Measurements from ENCODE around the gene IL17C. TPM values are rescaled to one million over a fixed set of nuclear protein-coding genes. Genes with fewer than 3 reads are reported as not detected.
A peak's percentile ranks its signal among the peaks of the same experiment; 100 is the strongest.

Gene IL17C
- total and polyA plus RNA-seq, 10 of the 15 experiments (the other 5 are each of a cell fraction or from before 2014, with no cell fraction given): not detected

DNA sequence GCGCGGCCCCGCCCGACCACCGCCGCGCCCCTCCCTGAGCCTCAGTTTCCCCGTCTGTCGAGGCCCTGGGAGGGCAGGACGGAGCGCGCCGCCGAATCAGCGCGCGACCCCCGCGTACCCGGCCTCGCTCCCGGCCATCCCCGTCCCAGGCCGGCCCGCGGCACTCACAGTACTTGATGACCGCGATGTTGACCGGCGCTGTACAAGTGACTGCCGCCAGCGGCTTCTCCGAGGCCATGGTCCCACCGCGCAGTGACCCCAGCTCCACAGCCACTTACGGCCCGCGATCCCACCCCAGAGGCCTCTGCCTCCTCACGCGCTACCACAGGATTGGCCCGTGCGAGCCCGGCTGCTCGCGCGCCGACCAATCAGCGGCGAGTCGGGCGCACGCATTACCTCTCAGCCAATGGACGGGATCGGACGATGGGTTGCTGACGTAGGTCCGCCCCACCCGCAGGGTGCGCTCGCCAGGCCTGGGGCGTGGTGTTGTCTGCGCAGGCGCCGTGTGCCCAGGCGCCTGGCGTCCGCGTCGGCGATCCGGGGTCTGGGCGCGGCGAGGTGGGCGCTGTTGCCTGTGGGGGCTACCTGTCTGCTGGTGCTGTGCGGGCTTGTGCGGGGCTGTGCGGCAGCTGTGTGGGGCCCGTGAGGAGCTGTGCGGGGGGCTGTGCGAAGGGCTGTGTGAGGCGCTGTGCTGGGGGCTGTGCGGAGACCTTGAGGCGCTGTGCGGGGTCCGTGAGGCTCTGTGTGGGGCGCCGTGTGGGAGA is 24.7 kb downstream of the IL17C start, which contains the start of gene MVD (continued):
- TF ChIP-seq MEF2B (IDR thresholded peaks at IDR 0.05; ENCODE audit: partially characterized antibody, poor library complexity, severe bottlenecking): no peak
- TF ChIP-seq, protein P1, sequence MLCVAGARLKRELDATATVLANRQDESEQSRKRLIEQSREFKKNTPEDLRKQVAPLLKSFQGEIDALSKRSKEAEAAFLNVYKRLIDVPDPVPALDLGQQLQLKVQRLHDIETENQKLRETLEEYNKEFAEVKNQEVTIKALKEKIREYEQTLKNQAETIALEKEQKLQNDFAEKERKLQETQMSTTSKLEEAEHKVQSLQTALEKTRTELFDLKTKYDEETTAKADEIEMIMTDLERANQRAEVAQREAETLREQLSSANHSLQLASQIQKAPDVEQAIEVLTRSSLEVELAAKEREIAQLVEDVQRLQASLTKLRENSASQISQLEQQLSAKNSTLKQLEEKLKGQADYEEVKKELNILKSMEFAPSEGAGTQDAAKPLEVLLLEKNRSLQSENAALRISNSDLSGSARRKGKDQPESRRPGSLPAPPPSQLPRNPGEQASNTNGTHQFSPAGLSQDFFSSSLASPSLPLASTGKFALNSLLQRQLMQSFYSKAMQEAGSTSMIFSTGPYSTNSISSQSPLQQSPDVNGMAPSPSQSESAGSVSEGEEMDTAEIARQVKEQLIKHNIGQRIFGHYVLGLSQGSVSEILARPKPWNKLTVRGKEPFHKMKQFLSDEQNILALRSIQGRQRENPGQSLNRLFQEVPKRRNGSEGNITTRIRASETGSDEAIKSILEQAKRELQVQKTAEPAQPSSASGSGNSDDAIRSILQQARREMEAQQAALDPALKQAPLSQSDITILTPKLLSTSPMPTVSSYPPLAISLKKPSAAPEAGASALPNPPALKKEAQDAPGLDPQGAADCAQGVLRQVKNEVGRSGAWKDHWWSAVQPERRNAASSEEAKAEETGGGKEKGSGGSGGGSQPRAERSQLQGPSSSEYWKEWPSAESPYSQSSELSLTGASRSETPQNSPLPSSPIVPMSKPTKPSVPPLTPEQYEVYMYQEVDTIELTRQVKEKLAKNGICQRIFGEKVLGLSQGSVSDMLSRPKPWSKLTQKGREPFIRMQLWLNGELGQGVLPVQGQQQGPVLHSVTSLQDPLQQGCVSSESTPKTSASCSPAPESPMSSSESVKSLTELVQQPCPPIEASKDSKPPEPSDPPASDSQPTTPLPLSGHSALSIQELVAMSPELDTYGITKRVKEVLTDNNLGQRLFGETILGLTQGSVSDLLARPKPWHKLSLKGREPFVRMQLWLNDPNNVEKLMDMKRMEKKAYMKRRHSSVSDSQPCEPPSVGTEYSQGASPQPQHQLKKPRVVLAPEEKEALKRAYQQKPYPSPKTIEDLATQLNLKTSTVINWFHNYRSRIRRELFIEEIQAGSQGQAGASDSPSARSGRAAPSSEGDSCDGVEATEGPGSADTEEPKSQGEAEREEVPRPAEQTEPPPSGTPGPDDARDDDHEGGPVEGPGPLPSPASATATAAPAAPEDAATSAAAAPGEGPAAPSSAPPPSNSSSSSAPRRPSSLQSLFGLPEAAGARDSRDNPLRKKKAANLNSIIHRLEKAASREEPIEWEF (IDR thresholded peaks at IDR 0.05; ENCODE audit: insufficient replicate concordance, low read depth, low read length): no peak
- TF ChIP-seq NBN (IDR thresholded peaks at IDR 0.05): peak; percentile 48
- peak; percentile 91 for TF ChIP-seq RFX5 (IDR thresholded peaks at IDR 0.05; ENCODE audit: low read depth, low read length)
- 0 out of 2 replicates have a peak, but pooled peaks have one; percentile 49 for TF ChIP-seq SMAD5 (IDR thresholded peaks at IDR 0.05; ENCODE audit: low read depth)
- no peak for TF ChIP-seq RELA (IDR thresholded peaks at IDR 0.05; ENCODE audit: borderline replicate concordance, partially characterized antibody)
- peak; percentile 94 for TF ChIP-seq GATAD2B (conservative IDR thresholded peaks at IDR 0.05; ENCODE audit: low read depth)
- TF ChIP-seq ZNF217 (IDR thresholded peaks at IDR 0.05): 0 out of 2 replicates have a peak, but pooled peaks have one; percentile 43
- TF ChIP-seq SREBF2 (IDR thresholded peaks at IDR 0.05; ENCODE audit: low read length): peak; percentile 66; the same call in 1 of the 2 replicates
- no peak for TF ChIP-seq CEBPB (IDR thresholded peaks at IDR 0.05; ENCODE audit: borderline replicate concordance in 1 of 2, low read depth in 2 of 2, low read length in 2 of 2)
- TF ChIP-seq MXI1 (IDR thresholded peaks at IDR 0.05; ENCODE audit: low read depth, low read length): no peak
- no peak for TF ChIP-seq ZBED1 (IDR thresholded peaks at IDR 0.05; ENCODE audit: borderline replicate concordance)
- TF ChIP-seq, protein P2, sequence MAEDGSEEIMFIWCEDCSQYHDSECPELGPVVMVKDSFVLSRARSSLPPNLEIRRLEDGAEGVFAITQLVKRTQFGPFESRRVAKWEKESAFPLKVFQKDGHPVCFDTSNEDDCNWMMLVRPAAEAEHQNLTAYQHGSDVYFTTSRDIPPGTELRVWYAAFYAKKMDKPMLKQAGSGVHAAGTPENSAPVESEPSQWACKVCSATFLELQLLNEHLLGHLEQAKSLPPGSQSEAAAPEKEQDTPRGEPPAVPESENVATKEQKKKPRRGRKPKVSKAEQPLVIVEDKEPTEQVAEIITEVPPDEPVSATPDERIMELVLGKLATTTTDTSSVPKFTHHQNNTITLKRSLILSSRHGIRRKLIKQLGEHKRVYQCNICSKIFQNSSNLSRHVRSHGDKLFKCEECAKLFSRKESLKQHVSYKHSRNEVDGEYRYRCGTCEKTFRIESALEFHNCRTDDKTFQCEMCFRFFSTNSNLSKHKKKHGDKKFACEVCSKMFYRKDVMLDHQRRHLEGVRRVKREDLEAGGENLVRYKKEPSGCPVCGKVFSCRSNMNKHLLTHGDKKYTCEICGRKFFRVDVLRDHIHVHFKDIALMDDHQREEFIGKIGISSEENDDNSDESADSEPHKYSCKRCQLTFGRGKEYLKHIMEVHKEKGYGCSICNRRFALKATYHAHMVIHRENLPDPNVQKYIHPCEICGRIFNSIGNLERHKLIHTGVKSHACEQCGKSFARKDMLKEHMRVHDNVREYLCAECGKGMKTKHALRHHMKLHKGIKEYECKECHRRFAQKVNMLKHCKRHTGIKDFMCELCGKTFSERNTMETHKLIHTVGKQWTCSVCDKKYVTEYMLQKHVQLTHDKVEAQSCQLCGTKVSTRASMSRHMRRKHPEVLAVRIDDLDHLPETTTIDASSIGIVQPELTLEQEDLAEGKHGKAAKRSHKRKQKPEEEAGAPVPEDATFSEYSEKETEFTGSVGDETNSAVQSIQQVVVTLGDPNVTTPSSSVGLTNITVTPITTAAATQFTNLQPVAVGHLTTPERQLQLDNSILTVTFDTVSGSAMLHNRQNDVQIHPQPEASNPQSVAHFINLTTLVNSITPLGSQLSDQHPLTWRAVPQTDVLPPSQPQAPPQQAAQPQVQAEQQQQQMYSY (CRISPR knock-in tag; IDR thresholded peaks at IDR 0.05): no peak
- TF ChIP-seq IRF3 (IDR thresholded peaks at IDR 0.05): peak; percentile 94
- TF ChIP-seq MYC (IDR thresholded peaks at IDR 0.05; ENCODE audit: insufficient read depth, insufficient read length, insufficient replicate concordance, low read length, severe bottlenecking): peak; percentile 37
- TF ChIP-seq MEF2A (IDR thresholded peaks at IDR 0.05; ENCODE audit: insufficient read depth, low read depth, low read length): no peak
- TF ChIP-seq ATF7 (IDR thresholded peaks at IDR 0.05; ENCODE audit: low read depth): no peak
- TF ChIP-seq CBX3 (IDR thresholded peaks at IDR 0.05; ENCODE audit: borderline replicate concordance, low read depth): no peak
